Measurements from ENCODE around the gene FMN2.

GRCh38 chr1:240152611-240153297, 61.1 kb downstream of the FMN2 start:
- TF ChIP-seq, protein P1, sequence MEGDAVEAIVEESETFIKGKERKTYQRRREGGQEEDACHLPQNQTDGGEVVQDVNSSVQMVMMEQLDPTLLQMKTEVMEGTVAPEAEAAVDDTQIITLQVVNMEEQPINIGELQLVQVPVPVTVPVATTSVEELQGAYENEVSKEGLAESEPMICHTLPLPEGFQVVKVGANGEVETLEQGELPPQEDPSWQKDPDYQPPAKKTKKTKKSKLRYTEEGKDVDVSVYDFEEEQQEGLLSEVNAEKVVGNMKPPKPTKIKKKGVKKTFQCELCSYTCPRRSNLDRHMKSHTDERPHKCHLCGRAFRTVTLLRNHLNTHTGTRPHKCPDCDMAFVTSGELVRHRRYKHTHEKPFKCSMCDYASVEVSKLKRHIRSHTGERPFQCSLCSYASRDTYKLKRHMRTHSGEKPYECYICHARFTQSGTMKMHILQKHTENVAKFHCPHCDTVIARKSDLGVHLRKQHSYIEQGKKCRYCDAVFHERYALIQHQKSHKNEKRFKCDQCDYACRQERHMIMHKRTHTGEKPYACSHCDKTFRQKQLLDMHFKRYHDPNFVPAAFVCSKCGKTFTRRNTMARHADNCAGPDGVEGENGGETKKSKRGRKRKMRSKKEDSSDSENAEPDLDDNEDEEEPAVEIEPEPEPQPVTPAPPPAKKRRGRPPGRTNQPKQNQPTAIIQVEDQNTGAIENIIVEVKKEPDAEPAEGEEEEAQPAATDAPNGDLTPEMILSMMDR (IDR thresholded peaks at IDR 0.05): no peak
- no peak for TF ChIP-seq EP300 (IDR thresholded peaks at IDR 0.05)
- TF ChIP-seq POLR2A (IDR thresholded peaks at IDR 0.05): no peak
